PFSK-1 (cell line): ENCODE data around the gene PLG.

Source experiments
- FOXP2 ChIP-seq: optimal IDR thresholded peaks from 2 replicates; pipeline ENCODE3; 2011; ENCODE audit warnings: borderline replicate concordance, control low read depth, inconsistent platforms; ENCODE audit not compliant: insufficient read depth; ENCODE audit errors: extremely low read length, extremely low read depth
- POLR2AphosphoS5 ChIP-seq: IDR thresholded peaks from 2 replicates; pipeline ENCODE4 v1.6.1; 2012; ENCODE audit warnings: low read depth, mild to moderate bottlenecking, control low read depth, low read length, moderate library complexity
- TAF1 ChIP-seq: IDR thresholded peaks from 2 replicates; pipeline ENCODE4 v1.6.1; 2012; ENCODE audit warnings: low read length, control low read depth, borderline replicate concordance; ENCODE audit not compliant: insufficient read depth
- TF ChIP-seq, protein P1 (sequence below), 2 experiments: IDR thresholded peaks; 2 replicates each; pipeline versions ENCODE4 v1.6.1 to v1.8.0; 2011 to 2012; ENCODE audit warnings: low read depth in 2 of 2, low read length in 2 of 2, control low read depth in 1 of 2, inconsistent platforms in 1 of 2, mild to moderate bottlenecking in 1 of 2, moderate library complexity in 1 of 2; ENCODE audit not compliant: insufficient read depth in 1 of 2

DNA sequence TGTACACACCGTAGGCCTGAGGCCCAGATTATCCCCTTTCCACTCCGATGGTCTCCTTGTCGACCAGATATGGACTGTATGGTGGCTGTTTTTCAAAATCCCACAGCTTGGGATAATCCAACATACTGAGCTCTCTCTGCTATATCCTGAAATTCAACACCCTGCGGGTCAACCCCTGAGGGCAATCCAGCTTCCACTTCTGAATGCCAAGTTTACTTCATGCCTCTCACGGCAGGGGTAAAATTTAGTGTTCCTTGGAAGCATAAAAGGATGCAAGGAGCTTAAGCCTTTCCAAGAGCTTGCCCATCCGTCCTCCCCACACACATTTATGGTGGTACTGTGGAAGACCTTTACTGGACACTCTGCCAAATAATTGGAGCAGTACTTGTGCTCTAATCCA lies 90.7 kb downstream of the PLG start:
- TF ChIP-seq TAF1 (no peak), POLR2AphosphoS5 (no peak), FOXP2 (no peak)
- TF ChIP-seq, protein P1, sequence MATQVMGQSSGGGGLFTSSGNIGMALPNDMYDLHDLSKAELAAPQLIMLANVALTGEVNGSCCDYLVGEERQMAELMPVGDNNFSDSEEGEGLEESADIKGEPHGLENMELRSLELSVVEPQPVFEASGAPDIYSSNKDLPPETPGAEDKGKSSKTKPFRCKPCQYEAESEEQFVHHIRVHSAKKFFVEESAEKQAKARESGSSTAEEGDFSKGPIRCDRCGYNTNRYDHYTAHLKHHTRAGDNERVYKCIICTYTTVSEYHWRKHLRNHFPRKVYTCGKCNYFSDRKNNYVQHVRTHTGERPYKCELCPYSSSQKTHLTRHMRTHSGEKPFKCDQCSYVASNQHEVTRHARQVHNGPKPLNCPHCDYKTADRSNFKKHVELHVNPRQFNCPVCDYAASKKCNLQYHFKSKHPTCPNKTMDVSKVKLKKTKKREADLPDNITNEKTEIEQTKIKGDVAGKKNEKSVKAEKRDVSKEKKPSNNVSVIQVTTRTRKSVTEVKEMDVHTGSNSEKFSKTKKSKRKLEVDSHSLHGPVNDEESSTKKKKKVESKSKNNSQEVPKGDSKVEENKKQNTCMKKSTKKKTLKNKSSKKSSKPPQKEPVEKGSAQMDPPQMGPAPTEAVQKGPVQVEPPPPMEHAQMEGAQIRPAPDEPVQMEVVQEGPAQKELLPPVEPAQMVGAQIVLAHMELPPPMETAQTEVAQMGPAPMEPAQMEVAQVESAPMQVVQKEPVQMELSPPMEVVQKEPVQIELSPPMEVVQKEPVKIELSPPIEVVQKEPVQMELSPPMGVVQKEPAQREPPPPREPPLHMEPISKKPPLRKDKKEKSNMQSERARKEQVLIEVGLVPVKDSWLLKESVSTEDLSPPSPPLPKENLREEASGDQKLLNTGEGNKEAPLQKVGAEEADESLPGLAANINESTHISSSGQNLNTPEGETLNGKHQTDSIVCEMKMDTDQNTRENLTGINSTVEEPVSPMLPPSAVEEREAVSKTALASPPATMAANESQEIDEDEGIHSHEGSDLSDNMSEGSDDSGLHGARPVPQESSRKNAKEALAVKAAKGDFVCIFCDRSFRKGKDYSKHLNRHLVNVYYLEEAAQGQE (IDR thresholded peaks at IDR 0.05; ENCODE audit: insufficient read depth in 1 of 2, low read depth in 2 of 2, low read length in 2 of 2): no peak
